Measurements from ENCODE around the gene CRELD1. TPM values are rescaled to one million over a fixed set of nuclear protein-coding genes. Genes with fewer than 3 reads are reported as not detected.

CRELD1 gene
- total RNA-seq, 1 experiment from 2014 or later, result 18.7 TPM

DNA sequence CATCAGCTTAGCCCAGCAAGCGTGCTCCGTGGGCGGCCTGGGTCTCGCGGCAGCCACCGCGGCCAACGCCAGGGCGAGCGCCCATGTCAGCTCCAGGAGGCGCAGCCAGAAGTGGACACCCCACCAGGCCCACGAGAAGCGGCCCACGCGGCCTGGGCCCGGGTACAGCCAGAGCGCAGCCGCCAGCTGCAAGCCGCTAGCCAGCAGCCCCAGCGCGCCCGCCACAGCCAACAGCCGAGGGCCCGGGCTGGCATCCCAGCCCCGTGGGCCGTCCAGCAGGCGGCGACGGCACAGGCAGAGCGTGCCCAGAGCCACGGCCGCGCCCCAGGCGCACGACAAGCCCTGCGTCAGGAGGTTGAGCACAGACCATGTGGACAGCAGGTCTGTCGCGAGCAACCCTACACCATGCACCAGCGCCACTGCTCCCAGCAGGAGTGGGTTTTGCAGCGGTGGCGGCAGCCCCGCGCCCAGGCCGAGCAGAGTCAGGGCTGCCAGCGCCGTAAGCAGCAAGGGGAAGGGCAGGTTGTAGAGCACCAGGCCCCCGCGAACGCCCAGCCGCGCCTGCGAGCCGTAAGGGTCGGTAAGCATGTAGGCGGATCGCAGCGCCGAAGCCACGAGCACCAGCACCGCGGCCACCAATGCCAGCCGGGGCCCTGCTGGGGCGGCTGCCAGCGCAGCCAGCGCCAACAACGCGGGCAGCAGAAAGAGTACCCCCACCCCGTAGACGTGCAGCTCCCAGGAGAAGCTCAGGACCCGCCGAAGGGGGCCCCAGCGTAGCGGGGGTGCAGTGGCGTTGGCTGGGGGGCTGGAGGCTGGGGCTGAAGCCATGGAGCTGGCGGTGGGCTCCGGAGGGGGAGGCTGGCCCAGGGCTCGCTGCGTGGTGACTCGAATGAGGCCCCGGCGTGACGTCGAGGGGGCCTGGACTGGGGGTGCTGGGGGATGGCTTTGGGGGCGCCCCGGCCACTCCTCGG is 13.7 kb downstream of the CRELD1 start:
- no peaks in the 10 kb centered on the region for H3K9me3 ChIP-seq (ENCODE audit: control insufficient read depth in 1 of 2, insufficient read depth in 1 of 2, low read depth in 1 of 2, low read length in 2 of 2)
- no peaks in the 10 kb centered on the region for H3K9me2 ChIP-seq (ENCODE audit: insufficient read depth)
- TF ChIP-seq POLR2A (IDR thresholded peaks at IDR 0.05; ENCODE audit: borderline replicate concordance, extremely low read depth, insufficient read depth, insufficient read length) (peak; percentile 84), CTCF (IDR thresholded peaks at IDR 0.05 in 2 of 3, conservative IDR thresholded peaks at IDR 0.05 in 1 of 3; ENCODE audit: borderline replicate concordance in 1 of 3, insufficient read depth in 1 of 3, low read depth in 2 of 3, low read length in 2 of 3) (peak in 2 of 3 experiments; percentile 56 to 80; a peak in 4 of 6 replicates), MAX (IDR thresholded peaks at IDR 0.05) (no peak), YY1 (IDR thresholded peaks at IDR 0.05; ENCODE audit: extremely low read depth, insufficient replicate concordance, low read depth, low read length) (peak; percentile 84), ZBTB33 (IDR thresholded peaks at IDR 0.05; ENCODE audit: extremely low read depth, insufficient replicate concordance, low read length) (peak; percentile 65), POLR2AphosphoS5 (IDR thresholded peaks at IDR 0.05; ENCODE audit: low read depth, low read length) (peak; percentile 78), TCF7L2 (IDR thresholded peaks at IDR 0.05; ENCODE audit: borderline replicate concordance, extremely low read depth, insufficient read depth, insufficient read length) (peak; percentile 66), EZH2phosphoT487 (IDR thresholded peaks at IDR 0.05; ENCODE audit: borderline replicate concordance) (no peak), ZFX (IDR thresholded peaks at IDR 0.05) (peak; percentile 85), EGR1 (IDR thresholded peaks at IDR 0.05; ENCODE audit: low read depth) (no peak)
- BruUV-seq (replicated peaks), result no TSS peak
- peaks cover 0 to 6% of the 10 kb centered on the region in 2 experiments; a peak in 1 of 4 replicates for H3K36me3 ChIP-seq (ENCODE audit: control insufficient read depth in 1 of 2, insufficient read depth in 2 of 2, low read length in 2 of 2)
- no peaks in the 10 kb centered on the region for H4K20me1 ChIP-seq (ENCODE audit: insufficient read depth)
- ChIA-PET CTCF (interaction anchor here (0.8 to 2.3 kb wide), 32 partner anchors 8 to 444 kb away, joined by 3 to 65 read pairs (median 4); partner anchors contain the start of genes CRELD1, GHRL, IL17RC and IL17RE), RAD21 (ENCODE audit: low non-redundant PET in 1 of 2, low total read pairs in 2 of 2, uncharacterized antibody in 2 of 2, unreplicated experiment in 2 of 2) (interaction anchor here (1.0 to 1.3 kb wide), 3 partner anchors 103 to 231 kb away, joined by 4 to 6 read pairs (median 4); partner anchors contain the start of gene RPUSD3 (in 1 of the 2)), POLR2A (interaction anchor here (0.7 to 1.7 kb wide), 13 partner anchors 7 to 139 kb away, joined by 3 to 27 read pairs (median 3); partner anchors contain the start of genes CRELD1, EMC3 and IL17RE)
- H3K9ac ChIP-seq (ENCODE audit: low read length), result peak overlapping the region; percentile 85
- peak overlapping the region; percentile 66 to 84 for H3K4me3 ChIP-seq (replicated peaks in 1 of 2; ENCODE audit: low read depth in 1 of 2, low read length in 2 of 2)
- H3K27me3 ChIP-seq (ENCODE audit: insufficient read depth, low read length), result no peaks in the 10 kb centered on the region
- no peak overlapping the region for H2AFZ ChIP-seq (ENCODE audit: low read depth, low read length, poor library complexity, severe bottlenecking)
- ATAC-seq, result peak; percentile 82
- H3K27ac ChIP-seq (ENCODE audit: low read depth, low read length), result peak overlapping the region; percentile 98
- peaks cover 7 to 28% of the 10 kb centered on the region in 2 experiments; a peak in 3 of 4 replicates for H3K4me1 ChIP-seq (ENCODE audit: control insufficient read depth in 1 of 2, insufficient read depth in 2 of 2, low read length in 2 of 2)
- intact Hi-C loops (cut with micrococcal nuclease), result loop anchor here (2.0 to 10.0 kb wide), 4 partner anchors 99 to 445 kb away; no protein-coding TSS in a partner anchor
- DNase-seq (ENCODE audit: low read depth, low spot score), result peak; percentile 74
- peak overlapping the region; percentile 94 for H3K4me2 ChIP-seq (ENCODE audit: low read length)
- H3K79me2 ChIP-seq (ENCODE audit: insufficient read depth, low read length), result peaks cover 6% of the 10 kb centered on the region; the same call in 1 of the 2 replicates

All from HCT116 (cell line).